HG02885 (cell line): ENCODE measurements around the gene SLCO6A1.
"Not testable (repeated sequence)": the region's sequence is repeated elsewhere in the genome, so short reads cannot be mapped to it uniquely, and the experiment has no call there.

Experiments used
- ATAC-seq: cut with Tn5 transposase; IDR thresholded peaks from one replicate; pipeline ENCODE4 v1.9.1; 2021; ENCODE audit warnings: mild to moderate bottlenecking; ENCODE audit not compliant: unreplicated experiment, poor library complexity

The SLCO6A1 gene

GRCh38 chr5:102498271-102499034 is at the start of gene SLCO6A1:
TSS of gene SLCO6A1 (minus strand) at chr5:102499001. CDS start at chr5:102498844, 157 bp downstream.
- no peak for ATAC-seq

GRCh38 chr5:102547141-102548035 is 48.6 kb upstream of the SLCO6A1 start:
- no peak for ATAC-seq

GRCh38 chr5:102545175-102545574 is 46.4 kb upstream of the SLCO6A1 start:
- ATAC-seq: peak; percentile 83

GRCh38 chr5:102542057-102542456 is 43.3 kb upstream of the SLCO6A1 start:
- no peak for ATAC-seq

- ATAC-seq: no peak
Observed at GRCh38 chr5:102539996-102540728, 41.4 kb upstream of the SLCO6A1 start.

GRCh38 chr5:102539562-102539961 is 40.8 kb upstream of the SLCO6A1 start:
- no peak for ATAC-seq

- ATAC-seq: no peak
Observed at GRCh38 chr5:102537011-102537410, 38.2 kb upstream of the SLCO6A1 start.

GRCh38 chr5:102536323-102536928 is 37.6 kb upstream of the SLCO6A1 start:
- no peak for ATAC-seq

GRCh38 chr5:102532123-102532522 is 33.3 kb upstream of the SLCO6A1 start:
- ATAC-seq: no peak

- peak; percentile 60 for ATAC-seq
Observed at GRCh38 chr5:102531506-102531905, 32.7 kb upstream of the SLCO6A1 start.

GRCh38 chr5:102529447-102529846 is 30.6 kb upstream of the SLCO6A1 start:
- no peak for ATAC-seq

GRCh38 chr5:102529031-102529430 is 30.2 kb upstream of the SLCO6A1 start:
- no peak for ATAC-seq

- no peak for ATAC-seq
Observed at GRCh38 chr5:102528600-102528999, 29.8 kb upstream of the SLCO6A1 start.

GRCh38 chr5:102527547-102527946 is 28.7 kb upstream of the SLCO6A1 start:
- ATAC-seq: no peak

- peak; percentile 98 for ATAC-seq
Observed at GRCh38 chr5:102523541-102524175, 24.9 kb upstream of the SLCO6A1 start.

- no peak for ATAC-seq
Observed at GRCh38 chr5:102511666-102512065, 12.9 kb upstream of the SLCO6A1 start.

- ATAC-seq: not testable (repeated sequence)
Observed at GRCh38 chr5:102491261-102491914, 7.4 kb downstream of the SLCO6A1 start.

- no peak for ATAC-seq
Observed at GRCh38 chr5:102483736-102484135, 15.1 kb downstream of the SLCO6A1 start.

- ATAC-seq: no peak
Observed at GRCh38 chr5:102481054-102481715, 17.6 kb downstream of the SLCO6A1 start.
